Purkinje cell (primary cell): ENCODE results near the gene CHMP4A. TPM values are rescaled to one million over a fixed set of nuclear protein-coding genes. Genes with fewer than 3 reads are reported as not detected.

ENCODE experiments used
- polyA plus RNA-seq: library from polyadenylated mRNA; unstranded; fragments of >200 nt; fragmentation: Nextera tagmentation; gene quantifications from 2 replicates; pipeline ENCODE4 v1.2.1, GENCODE V29; 2014

The CHMP4A gene, protein sequence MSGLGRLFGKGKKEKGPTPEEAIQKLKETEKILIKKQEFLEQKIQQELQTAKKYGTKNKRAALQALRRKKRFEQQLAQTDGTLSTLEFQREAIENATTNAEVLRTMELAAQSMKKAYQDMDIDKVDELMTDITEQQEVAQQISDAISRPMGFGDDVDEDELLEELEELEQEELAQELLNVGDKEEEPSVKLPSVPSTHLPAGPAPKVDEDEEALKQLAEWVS
- polyA plus RNA-seq, result 36.2 and 56.5 TPM in 2 replicates

DNA sequence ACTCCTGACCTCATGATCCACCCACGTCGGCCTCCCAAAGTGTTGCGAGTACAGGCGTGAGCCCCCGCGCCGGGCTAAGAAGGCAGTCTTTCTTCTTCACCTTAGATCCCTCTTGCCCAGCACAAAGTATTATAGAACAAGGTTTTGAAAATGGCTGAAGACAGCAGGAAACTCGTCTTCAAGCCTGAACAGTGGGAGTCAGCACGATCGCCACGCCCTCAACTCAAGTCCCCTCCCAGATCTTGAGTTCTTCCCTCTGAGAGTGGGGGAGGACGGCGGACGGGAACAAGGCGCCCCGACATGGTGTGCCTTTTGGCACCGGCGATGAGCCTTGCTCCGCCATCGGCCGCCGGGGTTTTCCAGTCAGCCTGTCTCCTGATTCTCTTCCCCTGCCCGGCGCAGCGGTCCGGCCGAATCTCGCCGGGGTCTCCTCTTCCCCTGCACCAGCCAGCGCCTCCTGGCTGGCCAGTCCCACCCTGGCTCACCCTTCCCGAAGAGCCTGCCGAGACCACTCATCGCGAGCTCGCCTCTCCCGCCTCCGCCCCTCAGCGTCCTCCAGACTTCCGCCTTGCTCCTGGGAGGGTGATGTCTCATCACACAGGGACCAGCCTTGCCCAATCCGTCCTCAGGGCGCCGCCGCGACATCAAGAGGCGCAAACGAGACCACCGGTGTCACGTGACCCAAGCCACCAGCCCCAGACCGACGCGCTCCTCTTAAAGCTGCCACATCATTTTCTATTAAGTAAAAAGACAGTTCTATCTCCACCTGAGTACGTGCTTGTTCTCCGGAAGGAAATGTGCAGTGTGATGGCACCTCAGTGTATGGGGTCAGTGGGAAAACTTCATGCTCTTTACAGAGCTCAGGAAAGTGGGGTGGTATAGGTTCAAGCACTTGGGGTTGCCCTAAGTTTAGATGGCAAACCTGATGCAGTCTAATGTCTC lies at the start of gene CHMP4A:
CHMP4A (minus strand) TSS at position 565 of the 942 bp plus-strand sequence; CDS start at position 516, 49 bp downstream.

DNA sequence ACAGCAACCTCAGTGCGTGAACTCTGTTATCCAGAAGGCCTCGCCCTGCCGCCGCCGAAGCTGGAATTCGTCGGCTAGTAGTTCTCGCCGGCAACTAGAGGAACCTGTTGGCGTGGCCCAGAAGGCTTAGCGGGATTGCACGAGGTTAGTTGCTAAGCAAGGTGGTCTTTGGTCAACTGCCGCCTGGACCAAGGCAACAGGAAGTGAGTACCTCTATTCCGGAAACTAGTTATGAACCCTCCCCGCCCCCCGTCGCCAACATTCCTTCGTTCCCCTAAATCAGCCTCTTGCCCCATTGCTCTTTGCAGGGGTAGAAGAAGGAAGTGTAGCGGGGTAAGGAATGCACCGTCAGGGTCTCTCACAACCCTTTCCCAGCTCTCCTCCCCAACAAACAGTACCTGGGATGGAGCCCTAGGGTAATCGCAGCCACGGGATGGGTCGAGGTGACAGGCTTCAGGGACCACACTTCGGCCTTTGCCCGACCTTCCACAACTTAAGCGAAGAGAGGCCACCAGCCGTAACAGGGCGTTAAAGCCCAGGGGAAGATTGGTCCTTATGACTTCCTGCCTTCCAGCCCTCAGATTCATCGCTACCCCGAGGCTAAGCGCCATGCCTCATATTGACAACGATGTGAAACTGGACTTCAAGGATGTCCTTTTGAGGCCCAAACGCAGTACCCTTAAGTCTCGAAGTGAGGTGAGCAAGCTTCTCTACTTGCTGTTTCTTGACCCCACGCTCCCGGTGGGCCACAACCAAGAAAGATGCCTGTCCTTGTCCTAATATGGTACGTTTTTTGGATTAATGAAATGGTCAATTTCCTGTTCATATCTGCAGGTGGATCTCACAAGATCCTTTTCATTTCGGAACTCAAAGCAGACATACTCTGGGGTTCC lies 19.6 kb upstream of the CHMP4A start, which contains the start of gene GMPR2:
GMPR2 (plus strand) TSS at position 285 of the 893 bp plus-strand sequence; CDS start at position 610, 325 bp downstream.

DNA sequence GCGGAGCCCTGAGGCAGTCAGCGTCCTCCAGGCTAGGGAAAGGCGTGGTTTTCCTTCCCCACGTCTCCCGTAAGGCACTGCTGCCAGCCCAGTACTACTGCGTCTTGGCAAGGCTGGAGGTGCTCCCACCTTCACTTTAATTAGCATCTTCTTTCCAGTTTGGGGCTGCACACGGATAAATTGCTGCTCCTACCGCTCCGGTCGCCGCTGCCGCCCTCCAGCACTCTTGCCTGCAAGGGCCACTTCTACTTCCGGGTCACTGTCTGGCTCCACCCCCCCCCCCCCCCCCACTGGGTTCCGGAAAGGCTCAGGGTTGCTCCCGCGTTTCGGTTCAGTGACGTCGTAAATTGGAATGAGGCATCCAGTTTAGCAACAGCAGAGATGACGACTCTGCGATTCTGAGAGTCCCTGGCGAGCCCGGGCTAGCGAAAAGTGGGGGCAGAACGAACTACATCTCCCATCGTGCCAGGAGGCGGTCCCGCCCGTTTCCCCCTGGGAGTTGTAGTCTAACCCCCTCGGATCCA lies 18.9 kb upstream of the CHMP4A start, which contains the start of gene NEDD8:
NEDD8 (minus strand) TSS at position 247 of the 524 bp plus-strand sequence; CDS start at position 147, 100 bp downstream.

DNA sequence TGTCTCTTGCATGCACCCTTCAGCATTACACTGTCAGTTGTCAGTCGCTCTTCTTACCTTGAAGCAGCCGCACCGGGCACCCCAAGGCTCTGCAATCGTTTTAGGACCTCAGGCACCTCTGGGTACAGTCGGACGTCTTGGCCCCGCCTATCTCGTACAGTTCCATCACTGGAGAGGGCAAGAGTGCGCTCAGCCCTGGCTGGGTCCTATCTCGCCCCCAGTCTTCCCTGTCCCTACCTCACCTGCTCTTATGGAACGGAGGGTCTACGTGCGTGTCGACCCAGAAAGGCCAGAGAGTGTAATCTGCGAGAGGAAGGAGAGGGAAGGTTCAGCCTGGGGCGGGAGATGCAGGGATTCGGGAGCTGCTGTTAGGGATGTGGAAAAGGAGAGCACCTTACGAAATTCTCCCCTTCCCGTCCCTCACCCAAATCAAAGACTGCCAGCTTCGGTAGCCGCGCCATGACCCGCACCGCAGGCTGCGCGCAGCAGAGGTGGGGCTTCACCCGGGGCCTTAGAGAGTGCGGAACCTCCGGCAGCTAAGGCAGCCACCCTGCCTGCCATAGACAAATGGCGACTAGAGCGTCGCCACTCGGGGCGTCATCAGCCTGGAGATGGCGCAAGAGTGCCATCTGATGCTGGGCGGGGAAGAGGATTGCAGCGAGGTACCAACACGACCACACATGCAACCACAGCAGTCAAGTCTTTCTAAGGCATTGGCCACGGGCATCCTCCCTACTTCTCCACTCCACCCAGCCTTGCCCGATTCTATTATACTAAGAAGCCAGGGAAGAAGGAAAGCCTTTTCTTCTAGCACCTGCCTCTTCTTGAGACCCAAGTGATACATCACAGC lies 2.4 kb upstream of the CHMP4A start, which contains the start of gene MDP1:
MDP1 (minus strand) TSS at position 572 of the 850 bp plus-strand sequence; CDS start at position 461, 111 bp downstream.

DNA sequence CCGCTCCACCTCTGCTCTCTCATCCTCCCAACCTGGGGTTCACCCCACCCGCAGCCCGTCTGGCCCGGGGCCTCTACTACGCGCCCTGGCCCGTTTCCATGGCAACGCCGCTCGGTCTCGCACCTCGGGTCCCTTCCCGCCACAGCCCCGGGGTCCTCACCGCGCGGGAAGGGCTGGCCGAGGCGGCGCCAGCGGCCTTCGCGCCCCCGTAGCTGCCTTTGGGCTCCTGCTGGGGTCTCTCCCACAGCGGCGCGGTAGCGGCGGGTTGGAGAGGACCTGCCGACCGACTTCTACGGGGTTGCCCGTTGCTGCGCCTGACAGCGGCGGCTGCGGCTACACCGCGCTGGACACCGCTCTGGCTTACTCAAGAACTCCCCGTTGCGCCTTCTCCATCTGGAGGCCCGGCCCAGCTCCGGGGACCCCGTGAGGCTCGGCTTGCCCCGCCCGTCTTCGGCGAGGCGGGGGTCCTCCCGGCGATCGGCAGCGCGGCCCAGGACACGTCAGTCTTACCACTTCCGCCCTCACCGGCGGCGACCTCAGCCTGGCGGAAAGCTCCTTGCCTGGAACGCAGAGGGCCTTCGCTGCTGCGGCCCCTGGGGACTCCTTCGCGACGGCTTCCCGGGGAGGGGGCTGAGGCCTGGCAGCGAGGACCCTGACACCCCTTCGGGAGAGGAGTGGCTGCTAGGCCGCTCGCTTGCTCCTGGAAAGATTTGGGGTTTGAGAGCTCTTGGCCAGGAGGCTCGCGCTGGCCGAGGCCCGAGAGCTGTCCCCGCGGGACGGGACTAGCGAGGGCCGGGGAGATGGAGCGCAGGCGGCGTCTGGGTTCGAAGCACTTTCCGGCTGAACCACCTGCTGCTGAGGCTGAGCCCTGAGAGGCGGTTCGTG lies 17.9 kb downstream of the CHMP4A start, which contains the start of gene TM9SF1:
TM9SF1 (minus strand) TSS at position 256 of the 885 bp plus-strand sequence. CDS start 422 bp downstream, outside the sequence.

DNA sequence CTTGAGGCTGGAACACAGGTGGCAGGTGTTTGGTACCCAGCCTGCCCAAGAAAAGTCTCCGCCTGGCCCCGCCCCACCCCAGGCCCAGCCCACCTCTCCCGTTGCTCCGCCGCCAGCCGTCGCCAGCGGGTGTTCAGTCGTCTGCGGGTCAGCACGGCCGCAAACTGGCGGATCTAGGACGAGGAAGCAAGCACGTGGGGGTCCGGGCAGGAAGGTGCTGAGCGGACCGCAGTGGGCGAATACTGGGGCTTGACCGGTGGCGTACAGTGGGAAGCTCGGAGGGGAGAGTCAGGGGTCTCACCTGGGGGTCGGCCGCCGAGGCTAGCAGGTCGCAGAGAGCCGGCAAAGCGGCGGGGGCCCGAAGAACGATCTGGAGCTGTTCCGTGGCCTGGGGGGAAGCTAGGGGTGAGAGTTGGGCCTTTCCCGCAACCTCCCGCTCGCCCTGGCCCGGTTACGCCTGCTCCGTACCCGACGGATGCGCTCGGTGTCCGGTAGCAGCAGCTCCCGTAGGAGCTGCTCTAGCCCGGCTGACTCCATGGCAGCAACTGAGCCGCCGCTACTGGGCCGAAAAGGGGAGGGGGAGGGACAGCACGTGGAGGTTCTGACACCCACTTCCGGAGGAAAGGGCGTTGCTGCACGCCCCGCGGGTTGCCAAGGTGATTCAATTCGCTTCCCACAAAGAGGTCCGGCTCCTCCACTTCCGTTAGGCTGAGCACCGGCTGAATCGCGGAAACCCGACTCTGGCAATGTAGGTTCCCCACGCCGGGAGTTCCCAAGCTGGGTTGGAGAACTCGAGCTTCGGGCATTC lies 24.8 kb downstream of the CHMP4A start, which contains the start of gene IPO4:
IPO4 (minus strand) TSS at position 566 of the 808 bp plus-strand sequence; CDS start at position 537, 29 bp downstream.

DNA sequence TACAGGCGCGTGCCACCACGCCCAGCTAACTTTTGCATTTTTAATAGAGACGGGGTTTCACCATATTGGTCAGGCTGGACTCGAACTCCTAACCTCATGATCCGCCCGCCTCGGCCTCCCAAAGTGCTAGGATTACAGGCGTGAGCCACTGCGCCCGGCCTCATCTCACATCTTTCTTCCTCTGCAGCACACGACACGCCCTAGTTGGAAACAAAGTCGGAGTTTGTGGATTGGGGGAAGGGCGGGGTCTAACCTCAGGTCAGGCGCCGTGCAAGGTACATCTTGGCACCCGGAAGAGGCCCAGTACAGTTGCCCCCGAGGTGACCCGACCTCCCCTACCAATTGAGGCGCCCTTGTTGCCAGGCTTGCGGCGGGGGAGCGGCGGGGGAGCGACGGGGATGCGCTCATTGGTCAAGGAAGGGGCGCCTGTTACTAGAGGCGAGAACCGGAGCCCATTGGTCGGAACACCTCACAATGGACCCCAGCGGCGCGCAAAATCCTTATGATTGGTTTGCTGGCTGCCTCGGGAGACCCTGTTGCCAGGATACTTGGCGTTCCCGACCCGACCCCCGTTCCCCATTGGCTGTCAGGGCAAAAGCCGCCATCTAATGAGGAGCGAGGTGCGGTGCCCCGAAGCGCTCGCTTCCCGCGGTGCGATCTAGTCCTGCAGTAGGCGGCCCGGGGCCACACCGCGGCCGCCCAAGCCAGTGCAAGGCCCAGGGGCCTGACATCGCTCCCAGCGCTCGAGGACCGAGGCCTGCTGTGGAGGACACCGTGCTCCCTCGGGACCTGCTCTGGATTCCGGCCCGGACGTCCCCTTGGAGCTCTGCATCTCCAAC lies 41.6 kb downstream of the CHMP4A start, which contains the start of gene REC8:
REC8 (plus strand) TSS at position 659 of the 839 bp plus-strand sequence. CDS start 473 bp downstream, outside the sequence.

DNA sequence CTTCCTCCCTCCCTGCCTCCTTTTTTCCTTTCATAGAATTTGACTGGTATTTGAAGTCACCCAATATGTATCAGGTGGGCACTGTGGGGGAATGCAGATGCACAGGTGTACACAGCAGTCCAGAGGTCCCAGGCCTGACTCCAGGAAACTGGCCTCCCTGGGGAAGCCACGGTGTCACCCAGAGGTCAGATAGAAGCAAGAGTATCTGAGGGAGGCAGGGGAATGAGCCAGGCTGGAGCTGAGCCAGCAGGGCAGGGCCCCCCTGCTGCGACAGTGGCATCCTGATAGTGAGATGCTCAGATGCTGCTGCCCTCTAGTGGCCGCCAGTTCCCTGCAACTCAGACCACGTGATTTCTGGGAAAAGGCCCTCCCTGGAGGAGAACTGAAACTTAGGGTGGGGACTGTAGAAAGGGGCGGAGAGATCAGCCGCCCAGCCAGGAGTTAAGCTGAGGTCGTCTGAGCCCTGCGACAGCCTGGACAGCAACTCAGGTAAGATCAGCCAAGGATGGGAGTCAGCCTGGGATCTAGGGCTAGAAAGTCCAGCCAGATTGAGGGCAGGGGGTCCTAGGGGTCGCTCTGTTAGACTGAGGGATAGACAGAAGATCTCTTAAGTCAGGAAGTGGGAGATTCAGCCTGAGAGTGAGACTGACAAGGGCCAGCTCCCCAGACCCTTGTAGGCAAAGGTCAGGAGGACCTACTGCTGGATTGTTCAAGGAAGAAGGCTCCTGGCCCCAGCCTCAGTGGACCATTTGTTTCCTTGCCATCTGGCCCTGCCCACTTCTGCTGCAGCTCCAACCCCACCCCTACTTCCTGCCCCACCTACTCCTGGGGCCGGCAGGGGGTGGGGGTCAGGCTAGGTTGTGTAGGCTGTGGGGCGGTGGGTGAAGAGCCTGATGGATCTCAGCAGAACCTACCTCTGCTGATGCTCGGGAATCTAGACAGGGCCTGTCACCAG lies 52.2 kb downstream of the CHMP4A start, which contains the start of gene IRF9:
IRF9 (plus strand) TSS at position 416 of the 955 bp plus-strand sequence. CDS start 880 bp downstream, outside the sequence.

Other genes with a start within 250 kb of the CHMP4A start
- 1.9 and 3.5 TPM in 2 replicates for gene DHRS4L2, start 224.6 kb downstream of the CHMP4A start, polyA plus RNA-seq
- gene CARMIL3, start 161.5 kb downstream of the CHMP4A start, polyA plus RNA-seq, result 0.52 and 1.0 TPM in 2 replicates
- gene CPNE6, start 141.9 kb downstream of the CHMP4A start, polyA plus RNA-seq, result 30.4 and 42.2 TPM in 2 replicates
- gene PCK2, start 119.2 kb downstream of the CHMP4A start, polyA plus RNA-seq, result 1.2 TPM in 1 of 2 replicates, not detected in the other
- gene DCAF11, start 98.7 kb downstream of the CHMP4A start, polyA plus RNA-seq, result 9.2 and 10.2 TPM in 2 replicates
- 0.27 TPM in 1 of 2 replicates, not detected in the other for gene NRL, start 98.5 kb downstream of the CHMP4A start, polyA plus RNA-seq
- not detected in 2 replicates for gene FITM1, start 82.8 kb downstream of the CHMP4A start, polyA plus RNA-seq
- gene PSME1, start 77.3 kb downstream of the CHMP4A start, polyA plus RNA-seq, result 104 and 112 TPM in 2 replicates
- 21.2 and 22.7 TPM in 2 replicates for gene EMC9, start 71.9 kb downstream of the CHMP4A start, polyA plus RNA-seq
- 117 and 133 TPM in 2 replicates for gene PSME2, start 66.9 kb downstream of the CHMP4A start, polyA plus RNA-seq
- 15.5 and 28.7 TPM in 2 replicates for gene RNF31, start 66.0 kb downstream of the CHMP4A start, polyA plus RNA-seq
- 5.3 and 7.2 TPM in 2 replicates for gene IRF9, start 52.2 kb downstream of the CHMP4A start, polyA plus RNA-seq
- 6.9 and 12.6 TPM in 2 replicates for gene REC8, start 41.4 kb downstream of the CHMP4A start, polyA plus RNA-seq
- gene IPO4, start 24.7 kb downstream of the CHMP4A start, polyA plus RNA-seq, result 11.9 and 14.7 TPM in 2 replicates
- gene TM9SF1, start 18.0 kb downstream of the CHMP4A start, polyA plus RNA-seq, result 16.9 and 18.7 TPM in 2 replicates
- gene TSSK4, start 7.8 kb downstream of the CHMP4A start, polyA plus RNA-seq, result not detected in 2 replicates
- 35.8 and 55.7 TPM in 2 replicates for gene MDP1, start 2.6 kb upstream of the CHMP4A start, polyA plus RNA-seq
- gene NEDD8, start 18.9 kb upstream of the CHMP4A start, polyA plus RNA-seq, result 1,309 and 1,370 TPM in 2 replicates
- 57.3 and 98.9 TPM in 2 replicates for gene GMPR2, start 19.4 kb upstream of the CHMP4A start, polyA plus RNA-seq
- gene TINF2, start 29.1 kb upstream of the CHMP4A start, polyA plus RNA-seq, result 21.3 and 23.5 TPM in 2 replicates
- not detected in 2 replicates for gene TGM1, start 49.7 kb upstream of the CHMP4A start, polyA plus RNA-seq
- 13.6 and 17.3 TPM in 2 replicates for gene RABGGTA, start 58.1 kb upstream of the CHMP4A start, polyA plus RNA-seq
- 7.7 and 15.5 TPM in 2 replicates for gene DHRS1, start 86.3 kb upstream of the CHMP4A start, polyA plus RNA-seq
- 3.4 and 5.3 TPM in 2 replicates for gene NOP9, start 86.4 kb upstream of the CHMP4A start, polyA plus RNA-seq
- gene CIDEB, start 94.5 kb upstream of the CHMP4A start, polyA plus RNA-seq, result 3.6 TPM in 1 of 2 replicates, not detected in the other
- 0.86 TPM in 1 of 2 replicates, not detected in the other for gene LTB4R2, start 96.7 kb upstream of the CHMP4A start, polyA plus RNA-seq
- 0.79 and 1.8 TPM in 2 replicates for gene LTB4R, start 98.0 kb upstream of the CHMP4A start, polyA plus RNA-seq
- gene ADCY4, start 121.6 kb upstream of the CHMP4A start, polyA plus RNA-seq, result 0.99 TPM in 1 of 2 replicates, not detected in the other
- not detected in 2 replicates for gene RIPK3, start 126.5 kb upstream of the CHMP4A start, polyA plus RNA-seq
- 0.81 and 6.9 TPM in 2 replicates for gene NFATC4, start 154.7 kb upstream of the CHMP4A start, polyA plus RNA-seq
- 0.05 and 0.87 TPM in 2 replicates for gene NYNRIN, start 185.5 kb upstream of the CHMP4A start, polyA plus RNA-seq
- gene CBLN3, start 216.2 kb upstream of the CHMP4A start, polyA plus RNA-seq, result 2.9 and 5.2 TPM in 2 replicates
- gene KHNYN, start 216.5 kb upstream of the CHMP4A start, polyA plus RNA-seq, result 0.28 and 0.52 TPM in 2 replicates
- 100 and 109 TPM in 2 replicates for gene SDR39U1, start 229.3 kb upstream of the CHMP4A start, polyA plus RNA-seq